IPS DF 6.9 (cell line): Measurements from ENCODE around the gene CLBA1.

Source experiments
- DNase-seq: peaks from one replicate; pipeline ENCODE4 v3.0.0-alpha.2; 2013; ENCODE audit warnings: low read depth, low spot score
- H3K27ac ChIP-seq: one replicate; pipeline ENCODE4 v1.5.1; 2013; ENCODE audit warnings: low read length, control low read depth
- H3K27me3 ChIP-seq: 2 replicates; pipeline ENCODE4 v1.6.1; 2013; ENCODE audit warnings: mild to moderate bottlenecking, low read length; ENCODE audit not compliant: control insufficient read depth, insufficient read depth
- H3K36me3 ChIP-seq: 2 replicates; pipeline ENCODE4 v1.6.1; 2013; ENCODE audit warnings: low read length; ENCODE audit not compliant: control insufficient read depth, insufficient read depth
- H3K4me1 ChIP-seq: 2 replicates; pipeline ENCODE4 v1.6.1; 2013; ENCODE audit warnings: low read length; ENCODE audit not compliant: control insufficient read depth, insufficient read depth
- H3K4me3 ChIP-seq: 2 replicates; pipeline ENCODE4 v1.5.1; 2013; ENCODE audit warnings: mild to moderate bottlenecking, low read length
- H3K9me3 ChIP-seq: 2 replicates; pipeline ENCODE4 v1.6.1; 2013; ENCODE audit warnings: low read length, inconsistent platforms; ENCODE audit not compliant: control insufficient read depth, insufficient read depth
- WGBS: extraction: QIAGEN DNeasy Blood & Tissue Kit; methylation state at CpG from one replicate; pipeline ENCODE4 v1.1.7; 2013; ENCODE audit warnings: mixed read lengths, missing lambda C conversion rate; ENCODE audit not compliant: insufficient read length, insufficient coverage; 5-methylcytosine and 5-hydroxymethylcytosine counted together

CLBA1 gene

GRCh38 chr14:104985675-104986486 lies at the start of gene CLBA1:
TSS of gene CLBA1 (plus strand) at chr14:104985788. CDS start at chr14:104986432, 644 bp downstream.
- no CpG with 5 or more reads among the region's 77 CpGs for WGBS
- H3K36me3 ChIP-seq = no peaks in the 10 kb centered on the region; the same call in 1 of the 2 replicates
- no peaks in the 10 kb centered on the region; the same call in 1 of the 2 replicates for H3K4me1 ChIP-seq
- H3K27ac ChIP-seq = no peak within 1 kb of the TSS
- no peaks in the 10 kb centered on the region for H3K9me3 ChIP-seq
- peak within 1 kb of the TSS; percentile 46; the same call in 1 of the 2 replicates for H3K4me3 ChIP-seq
- no peaks in the 10 kb centered on the region for H3K27me3 ChIP-seq
- DNase-seq = peak; percentile 54

- Histone ChIP-seq H3K9me3 (no peaks in the 10 kb centered on the region), H3K4me1 (no peaks in the 10 kb centered on the region; the same call in 1 of the 2 replicates), H3K27ac (no peak overlapping the region), H3K27me3 (peaks cover 28% of the 10 kb centered on the region), H3K4me3 (no peak overlapping the region), H3K36me3 (no peaks in the 10 kb centered on the region)
- no peak for DNase-seq
- WGBS = no CpG with 5 or more reads among the region's 2 CpGs
These were observed 49.6 kb upstream of the CLBA1 start for GRCh38 chr14:104935955-104936354.

- no CpG with 5 or more reads among the region's 10 CpGs for WGBS
These were observed 49.0 kb upstream of the CLBA1 start for GRCh38 chr14:104936361-104937155.

GRCh38 chr14:104937161-104937560 lies 48.4 kb upstream of the CLBA1 start:
- H3K27ac ChIP-seq = no peak overlapping the region
- H3K36me3 ChIP-seq = no peaks in the 10 kb centered on the region
- no peak overlapping the region for H3K4me3 ChIP-seq
- no peak for DNase-seq
- no peaks in the 10 kb centered on the region; the same call in 1 of the 2 replicates for H3K4me1 ChIP-seq
- no peaks in the 10 kb centered on the region for H3K9me3 ChIP-seq
- H3K27me3 ChIP-seq = peaks cover 20% of the 10 kb centered on the region
- WGBS = no CpG with 5 or more reads among the region's 4 CpGs

More at GRCh38 chr14:104936361-104937155, 49.0 kb upstream of the CLBA1 start:
- Histone ChIP-seq H3K4me3 (no peak overlapping the region), H3K9me3 (no peaks in the 10 kb centered on the region), H3K27ac (no peak overlapping the region), H3K4me1 (no peaks in the 10 kb centered on the region; the same call in 1 of the 2 replicates), H3K27me3 (peaks cover 25% of the 10 kb centered on the region), H3K36me3 (no peaks in the 10 kb centered on the region)
- DNase-seq = no peak

GRCh38 chr14:104937694-104938365 lies 47.8 kb upstream of the CLBA1 start:
- Histone ChIP-seq H3K27ac (no peak overlapping the region), H3K4me1 (no peaks in the 10 kb centered on the region), H3K36me3 (no peaks in the 10 kb centered on the region), H3K27me3 (peaks cover 14% of the 10 kb centered on the region), H3K9me3 (no peaks in the 10 kb centered on the region), H3K4me3 (no peak overlapping the region)
- no peak for DNase-seq
- WGBS = no CpG with 5 or more reads among the region's 11 CpGs

GRCh38 chr14:104938436-104938835 lies 47.2 kb upstream of the CLBA1 start:
- no peaks in the 10 kb centered on the region for H3K36me3 ChIP-seq
- no peaks in the 10 kb centered on the region for H3K9me3 ChIP-seq
- no peaks in the 10 kb centered on the region for H3K4me1 ChIP-seq
- DNase-seq = no peak
- H3K27ac ChIP-seq = no peak overlapping the region
- no CpG with 5 or more reads among the region's 2 CpGs for WGBS
- H3K4me3 ChIP-seq = no peak overlapping the region
- H3K27me3 ChIP-seq = peaks cover 14% of the 10 kb centered on the region

GRCh38 chr14:104938960-104939359 lies 46.6 kb upstream of the CLBA1 start:
- no peaks in the 10 kb centered on the region for H3K36me3 ChIP-seq
- peaks cover 14% of the 10 kb centered on the region for H3K27me3 ChIP-seq
- no peak for DNase-seq
- H3K4me1 ChIP-seq = no peaks in the 10 kb centered on the region
- no peak overlapping the region for H3K27ac ChIP-seq
- no CpG with 5 or more reads among the region's 1 CpG for WGBS
- H3K9me3 ChIP-seq = no peaks in the 10 kb centered on the region
- no peak overlapping the region for H3K4me3 ChIP-seq

GRCh38 chr14:104939666-104940410 lies 45.8 kb upstream of the CLBA1 start:
- H3K9me3 ChIP-seq = no peaks in the 10 kb centered on the region
- WGBS = no CpG with 5 or more reads among the region's 11 CpGs

GRCh38 chr14:104940526-104941150 lies 45.0 kb upstream of the CLBA1 start:
- Histone ChIP-seq H3K27ac (no peak overlapping the region), H3K4me1 (no peaks in the 10 kb centered on the region), H3K4me3 (no peak overlapping the region), H3K27me3 (no peaks in the 10 kb centered on the region), H3K36me3 (no peaks in the 10 kb centered on the region), H3K9me3 (no peaks in the 10 kb centered on the region)
- DNase-seq = no peak
- WGBS = no CpG with 5 or more reads among the region's 3 CpGs

More at GRCh38 chr14:104939666-104940410, 45.8 kb upstream of the CLBA1 start:
- no peak overlapping the region for H3K4me3 ChIP-seq
- H3K4me1 ChIP-seq = no peaks in the 10 kb centered on the region
- no peaks in the 10 kb centered on the region for H3K36me3 ChIP-seq
- no peak overlapping the region for H3K27ac ChIP-seq
- peaks cover 5% of the 10 kb centered on the region for H3K27me3 ChIP-seq
- DNase-seq = no peak
